ENCODE data around the gene IFNL4.

The IFNL4 gene

GRCh38 chr19:39264306-39265290 is 15.9 kb upstream of the IFNL4 start:
- TF ChIP-seq POLR2AphosphoS5 (IDR thresholded peaks at IDR 0.05; ENCODE audit: low read depth) = no peak
- TF ChIP-seq REST (IDR thresholded peaks at IDR 0.05; ENCODE audit: insufficient replicate concordance, low read depth) = no peak
- TF ChIP-seq, protein P1, sequence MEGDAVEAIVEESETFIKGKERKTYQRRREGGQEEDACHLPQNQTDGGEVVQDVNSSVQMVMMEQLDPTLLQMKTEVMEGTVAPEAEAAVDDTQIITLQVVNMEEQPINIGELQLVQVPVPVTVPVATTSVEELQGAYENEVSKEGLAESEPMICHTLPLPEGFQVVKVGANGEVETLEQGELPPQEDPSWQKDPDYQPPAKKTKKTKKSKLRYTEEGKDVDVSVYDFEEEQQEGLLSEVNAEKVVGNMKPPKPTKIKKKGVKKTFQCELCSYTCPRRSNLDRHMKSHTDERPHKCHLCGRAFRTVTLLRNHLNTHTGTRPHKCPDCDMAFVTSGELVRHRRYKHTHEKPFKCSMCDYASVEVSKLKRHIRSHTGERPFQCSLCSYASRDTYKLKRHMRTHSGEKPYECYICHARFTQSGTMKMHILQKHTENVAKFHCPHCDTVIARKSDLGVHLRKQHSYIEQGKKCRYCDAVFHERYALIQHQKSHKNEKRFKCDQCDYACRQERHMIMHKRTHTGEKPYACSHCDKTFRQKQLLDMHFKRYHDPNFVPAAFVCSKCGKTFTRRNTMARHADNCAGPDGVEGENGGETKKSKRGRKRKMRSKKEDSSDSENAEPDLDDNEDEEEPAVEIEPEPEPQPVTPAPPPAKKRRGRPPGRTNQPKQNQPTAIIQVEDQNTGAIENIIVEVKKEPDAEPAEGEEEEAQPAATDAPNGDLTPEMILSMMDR (IDR thresholded peaks at IDR 0.05; ENCODE audit: insufficient read depth, low read length) = no peak
- TF ChIP-seq GABPA (IDR thresholded peaks at IDR 0.05; ENCODE audit: low read depth) = no peak
- no peak for TF ChIP-seq SPI1 (IDR thresholded peaks at IDR 0.05; ENCODE audit: borderline replicate concordance, low read depth)
- no peak overlapping the region for H3K27ac ChIP-seq (replicated peaks)
- no peak for DNase-seq (ENCODE audit: low read depth in 1 of 2, low spot score in 1 of 2)
- H3K4me3 ChIP-seq (replicated peaks; ENCODE audit: insufficient read depth, low read length) = no peak overlapping the region
- peaks cover 23% of the 10 kb centered on the region for H3K27me3 ChIP-seq (ENCODE audit: insufficient read depth, poor library complexity, severe bottlenecking)

GRCh38 chr19:39263912-39264305 is 15.3 kb upstream of the IFNL4 start:
- DNase-seq (ENCODE audit: low read depth in 1 of 2, low spot score in 1 of 2) = no peak
- TF ChIP-seq SPI1 (IDR thresholded peaks at IDR 0.05; ENCODE audit: borderline replicate concordance, low read depth) (no peak), GABPA (IDR thresholded peaks at IDR 0.05; ENCODE audit: low read depth) (no peak), REST (IDR thresholded peaks at IDR 0.05; ENCODE audit: insufficient replicate concordance, low read depth) (no peak), POLR2AphosphoS5 (IDR thresholded peaks at IDR 0.05; ENCODE audit: low read depth) (no peak)
- TF ChIP-seq, protein P1 (IDR thresholded peaks at IDR 0.05; ENCODE audit: insufficient read depth, low read length) = no peak
- Histone ChIP-seq H3K27me3 (ENCODE audit: insufficient read depth, poor library complexity, severe bottlenecking) (peaks cover 23% of the 10 kb centered on the region), H3K4me3 (replicated peaks; ENCODE audit: insufficient read depth, low read length) (no peak overlapping the region), H3K27ac (replicated peaks) (no peak overlapping the region)

DNA sequence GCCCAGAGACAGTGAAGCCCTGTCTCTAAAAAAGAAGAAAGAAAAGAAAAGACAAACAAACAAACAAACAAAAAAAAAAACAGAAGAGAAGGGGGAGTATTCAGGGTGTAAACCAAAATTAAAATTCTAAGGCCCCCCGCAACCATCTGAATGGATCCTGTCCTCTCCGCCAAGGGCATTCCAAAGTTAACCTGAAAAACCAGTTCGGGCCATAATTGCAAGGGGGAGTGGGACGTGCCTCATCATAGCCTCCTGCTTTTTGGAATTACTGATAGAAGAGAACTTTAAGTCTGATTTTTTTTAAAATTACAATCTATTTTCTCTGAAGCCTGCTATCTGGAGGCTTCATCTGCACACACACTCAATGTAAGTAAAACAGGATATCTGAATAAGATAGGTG is 13.8 kb upstream of the IFNL4 start:
- no peak overlapping the region for H3K4me3 ChIP-seq (replicated peaks; ENCODE audit: insufficient read depth, low read length)
- TF ChIP-seq GABPA (IDR thresholded peaks at IDR 0.05; ENCODE audit: low read depth) = no peak
- no peak for TF ChIP-seq SPI1 (IDR thresholded peaks at IDR 0.05; ENCODE audit: borderline replicate concordance, low read depth)
- TF ChIP-seq, protein P1 (IDR thresholded peaks at IDR 0.05; ENCODE audit: insufficient read depth, low read length) = no peak
- TF ChIP-seq REST (IDR thresholded peaks at IDR 0.05; ENCODE audit: insufficient replicate concordance, low read depth) = no peak
- TF ChIP-seq POLR2AphosphoS5 (IDR thresholded peaks at IDR 0.05; ENCODE audit: low read depth) = no peak
- peaks cover 23% of the 10 kb centered on the region for H3K27me3 ChIP-seq (ENCODE audit: insufficient read depth, poor library complexity, severe bottlenecking)
- no peak for DNase-seq (ENCODE audit: low read depth in 1 of 2, low spot score in 1 of 2)
- H3K27ac ChIP-seq (replicated peaks) = no peak overlapping the region

Data from HL-60 (cell line).